HCT116 (cell line): Measurements from ENCODE around the gene MME. TPM values are rescaled to one million over a fixed set of nuclear protein-coding genes. Genes with fewer than 3 reads are reported as not detected.

Experiments used
- ATAC-seq: fragments of 200-7000 bp; cut with Tn5 transposase; 2 replicates; pipeline ENCODE4 v1.9.1; 2020; ENCODE audit warnings: mild to moderate bottlenecking, moderate library complexity
- BruUV-seq: library from RNA; stranded (reverse); fragments of 400-500 nt; replicated peaks from 2 replicates; lab custom pipeline; 2021; lab: Mats Ljungman, UMichigan
- CTCF ChIA-PET: fragments of 300-600 bp; sonication (Branson Sonifier 250); formaldehyde crosslinking; loops from one replicate; lab custom pipeline; 2021; ENCODE audit warnings: antibody characterized with exemption; lab: Charles Lee
- POLR2A ChIA-PET: fragments of 300-600, 350-600 bp; sonication (Branson Sonifier 250); formaldehyde crosslinking; loops from one replicate; lab custom pipeline; 2021; ENCODE audit warnings: antibody characterized with exemption; lab: Charles Lee
- RAD21 ChIA-PET, 2 experiments: fragments of 300-600 bp; sonication (Branson Sonifier 250); formaldehyde crosslinking; loops; one replicate each; lab custom pipeline; 2023; ENCODE audit warnings: low total read pairs in 2 of 2; ENCODE audit not compliant: uncharacterized antibody in 2 of 2, unreplicated experiment in 2 of 2, low non-redundant PET in 1 of 2; lab: Charles Lee
- DNase-seq: peaks from one replicate; pipeline ENCODE4 v3.0.0-alpha.2; 2010; ENCODE audit warnings: low read depth, low spot score
- H2AFZ ChIP-seq: fragments of 200-600 bp; shearing (Covaris generic), sonication (generic); 2 replicates; pipeline ENCODE4 v1.6.1; 2017; ENCODE audit warnings: low read depth, mixed run types, mixed read lengths, antibody characterized with exemption, low read length; ENCODE audit not compliant: poor library complexity, severe bottlenecking
- H3K27ac ChIP-seq: 2 replicates; pipeline ENCODE4 v1.5.1; 2012; ENCODE audit warnings: low read depth, low read length
- H3K27me3 ChIP-seq: fragments of 200-600 bp; sonication (generic); 2 replicates; pipeline ENCODE4 v1.6.1; 2016; ENCODE audit warnings: mixed run types, low read length, mixed read lengths; ENCODE audit not compliant: insufficient read depth
- H3K36me3 ChIP-seq, 2 experiments: fragments of 200-500 bp in 1 of 2; fragments of 200-600 bp in 1 of 2; sonication (Bioruptor generic) in 1 of 2; sonication (generic) in 1 of 2; 2 replicates each; pipeline versions ENCODE4 v1.5.1 to v1.6.1; 2014 to 2016; ENCODE audit warnings: low read length in 2 of 2, inconsistent platforms in 1 of 2, mixed read lengths in 1 of 2, mixed run types in 1 of 2; ENCODE audit not compliant: insufficient read depth in 2 of 2, control insufficient read depth in 1 of 2
- H3K4me1 ChIP-seq, 2 experiments: fragments of 200-600 bp in 1 of 2; sonication (generic) in 1 of 2; 2 replicates each; pipeline versions ENCODE4 v1.5.1 to v1.6.1; 2012 to 2017; ENCODE audit warnings: low read length in 2 of 2, inconsistent platforms in 1 of 2, mild to moderate bottlenecking in 1 of 2, mixed read lengths in 1 of 2, mixed run types in 1 of 2, moderate library complexity in 1 of 2; ENCODE audit not compliant: insufficient read depth in 2 of 2, control insufficient read depth in 1 of 2
- H3K4me2 ChIP-seq: fragments of 200-600 bp; sonication (generic); 2 replicates; pipeline ENCODE4 v1.6.1; 2017; ENCODE audit warnings: mixed run types, low read length, mixed read lengths
- H3K4me3 ChIP-seq, 2 experiments: fragments of 200-600 bp in 1 of 2; sonication (generic) in 1 of 2; replicated peaks in 1 of 2; 2 replicates each; pipeline ENCODE4 v1.5.1; 2011 to 2016; ENCODE audit warnings: low read length in 2 of 2, control low read depth in 1 of 2, low read depth in 1 of 2, mild to moderate bottlenecking in 1 of 2, mixed read lengths in 1 of 2, mixed run types in 1 of 2
- H3K79me2 ChIP-seq: fragments of 200-600 bp; sonication (generic); 2 replicates; pipeline ENCODE4 v1.6.1; 2017; ENCODE audit warnings: mild to moderate bottlenecking, mixed run types, low read length, moderate library complexity, mixed read lengths; ENCODE audit not compliant: insufficient read depth
- H3K9ac ChIP-seq: fragments of 200-600 bp; sonication (generic); 2 replicates; pipeline ENCODE4 v1.6.1; 2016; ENCODE audit warnings: low read length, mixed read lengths
- H3K9me2 ChIP-seq: fragments of 200-600 bp; sonication (generic), shearing (Covaris generic); 2 replicates; pipeline ENCODE4 v1.6.1; 2017; ENCODE audit warnings: mixed run types, mild to moderate bottlenecking, moderate library complexity; ENCODE audit not compliant: insufficient read depth
- H3K9me3 ChIP-seq, 2 experiments: fragments of 200-500 bp in 1 of 2; fragments of 200-600 bp in 1 of 2; sonication (Bioruptor generic) in 1 of 2; sonication (generic) in 1 of 2; 2 replicates each; pipeline ENCODE4 v1.6.1; 2014 to 2017; ENCODE audit warnings: low read length in 2 of 2, mixed read lengths in 2 of 2, inconsistent platforms in 1 of 2, low read depth in 1 of 2, mild to moderate bottlenecking in 1 of 2, mixed run types in 1 of 2, moderate library complexity in 1 of 2; ENCODE audit not compliant: control insufficient read depth in 1 of 2, insufficient read depth in 1 of 2
- H4K20me1 ChIP-seq: fragments of 200-600 bp; sonication (generic), shearing (Covaris generic); 2 replicates; pipeline ENCODE4 v1.6.1; 2017; ENCODE audit warnings: mixed run types, mild to moderate bottlenecking, moderate library complexity; ENCODE audit not compliant: insufficient read depth
- CBX3 ChIP-seq: IDR thresholded peaks from 2 replicates; pipeline ENCODE4 v1.6.1; 2012; ENCODE audit warnings: low read depth
- CEBPB ChIP-seq: IDR thresholded peaks from 2 replicates; pipeline ENCODE4 v1.6.1; 2012; ENCODE audit warnings: low read depth
- CTCF ChIP-seq, 3 experiments: fragments of 200-600 bp in 1 of 3; sonication (generic) in 1 of 3; IDR thresholded peaks in 2 of 3; conservative IDR thresholded peaks in 1 of 3; 2 replicates each; pipeline ENCODE4 v1.5.1; 2012 to 2017; ENCODE audit warnings: low read depth in 2 of 3, low read length in 2 of 3, antibody characterized with exemption in 1 of 3, borderline replicate concordance in 1 of 3, control low read depth in 1 of 3, mild to moderate bottlenecking in 1 of 3, mixed read lengths in 1 of 3, mixed run types in 1 of 3, moderate library complexity in 1 of 3; ENCODE audit not compliant: insufficient read depth in 1 of 3
- EGR1 ChIP-seq: IDR thresholded peaks from 2 replicates; pipeline ENCODE4 v1.6.1; 2012; ENCODE audit warnings: low read depth
- EZH2 ChIP-seq: fragments of 200-600 bp; sonication (generic); IDR thresholded peaks from 2 replicates; pipeline ENCODE4 v1.6.1; 2017; ENCODE audit warnings: antibody characterized with exemption, mixed run types
- EZH2phosphoT487 ChIP-seq: fragments of 200-600 bp; IDR thresholded peaks from 2 replicates; pipeline ENCODE4 v1.6.1; 2018; ENCODE audit warnings: antibody characterized with exemption, borderline replicate concordance
- FOSL1 ChIP-seq: IDR thresholded peaks from 2 replicates; pipeline ENCODE4 v1.6.1; 2012; ENCODE audit warnings: low read depth
- JUND ChIP-seq: IDR thresholded peaks from 2 replicates; pipeline ENCODE4 v1.6.1; 2012
- MAX ChIP-seq: IDR thresholded peaks from 2 replicates; pipeline ENCODE4 v1.6.1; 2012
- POLR2AphosphoS5 ChIP-seq: IDR thresholded peaks from 2 replicates; pipeline ENCODE4 v1.6.1; 2011; ENCODE audit warnings: mild to moderate bottlenecking, low read depth, low read length, moderate library complexity
- RAD21 ChIP-seq: IDR thresholded peaks from 2 replicates; pipeline ENCODE4 v1.6.1; 2012; ENCODE audit warnings: low read depth, mild to moderate bottlenecking
- REST ChIP-seq: IDR thresholded peaks from 2 replicates; pipeline ENCODE4 v1.6.1; 2012; ENCODE audit warnings: low read depth
- SIN3A ChIP-seq: IDR thresholded peaks from 2 replicates; pipeline ENCODE4 v1.6.1; 2012; ENCODE audit warnings: low read depth
- SP1 ChIP-seq: IDR thresholded peaks from 2 replicates; pipeline ENCODE4 v1.6.1; 2012; ENCODE audit warnings: low read depth
- TCF7L2 ChIP-seq: IDR thresholded peaks from 2 replicates; pipeline ENCODE4 v1.7.0; 2011; ENCODE audit warnings: borderline replicate concordance, inconsistent platforms; ENCODE audit not compliant: insufficient read depth, insufficient read length; ENCODE audit errors: extremely low read depth
- YY1 ChIP-seq: IDR thresholded peaks from 2 replicates; pipeline ENCODE4 v1.6.1; 2011; ENCODE audit warnings: low read length, low read depth, moderate library complexity, mild to moderate bottlenecking; ENCODE audit not compliant: insufficient replicate concordance; ENCODE audit errors: extremely low read depth
- ZFX ChIP-seq: fragments of 450-650 bp; IDR thresholded peaks from 2 replicates; pipeline ENCODE4 v1.6.1; 2017
- ZNF274 ChIP-seq: fragments of 200-500 bp; sonication (Bioruptor generic); IDR thresholded peaks from 2 replicates; pipeline ENCODE4 v1.6.1; 2014; ENCODE audit warnings: mild to moderate bottlenecking, low read depth, low read length, inconsistent platforms
- intact Hi-C: fragments of 100-400 bp; cut with micrococcal nuclease; formaldehyde crosslinking; loops from 2 replicates; pipeline ENCODE4 v1.10.0; 2022
- total RNA-seq: library from RNA; stranded (reverse); gene quantifications from one replicate; pipeline ENCODE4 v1.2.1, GENCODE V29; 2021; ENCODE audit not compliant: unreplicated experiment

The MME gene
- total RNA-seq, 1 experiment from 2014 or later, result 0.34 TPM

GRCh38 chr3:155101398-155101797 is 21.3 kb downstream of the MME start:
- ChIA-PET POLR2A (no interaction called here), RAD21 (no interaction called here), CTCF (no interaction called here)
- H3K27me3 ChIP-seq, result no peaks in the 10 kb centered on the region
- H2AFZ ChIP-seq, result no peak overlapping the region
- intact Hi-C loops, result no loop called here
- no peaks in the 10 kb centered on the region for H3K36me3 ChIP-seq
- ATAC-seq, result no peak
- no peak for TF ChIP-seq CTCF (IDR thresholded peaks at IDR 0.05 in 2 of 3, conservative IDR thresholded peaks at IDR 0.05 in 1 of 3; ENCODE audit: borderline replicate concordance in 1 of 3, insufficient read depth in 1 of 3, low read depth in 2 of 3, low read length in 2 of 3)
- no peak for TF ChIP-seq CEBPB
- TF ChIP-seq JUND, result no peak
- no peak for TF ChIP-seq MAX
- TF ChIP-seq EZH2, result no peak
- no peak for TF ChIP-seq POLR2AphosphoS5
- no peak for TF ChIP-seq YY1
- TF ChIP-seq SP1, result no peak
- no peak for TF ChIP-seq CBX3
- no peaks in the 10 kb centered on the region for H3K79me2 ChIP-seq
- no peak for DNase-seq
- H4K20me1 ChIP-seq, result no peaks in the 10 kb centered on the region
- H3K4me1 ChIP-seq, result peaks cover 0 to 9% of the 10 kb centered on the region in 2 experiments; a peak in 1 of 4 replicates
- H3K27ac ChIP-seq, result no peak overlapping the region
- H3K9me3 ChIP-seq, result no peaks in the 10 kb centered on the region
- no peaks in the 10 kb centered on the region for H3K9me2 ChIP-seq
- no peak overlapping the region for H3K9ac ChIP-seq
- H3K4me2 ChIP-seq, result no peak overlapping the region
- BruUV-seq, result no TSS peak
- no peak overlapping the region for H3K4me3 ChIP-seq

GRCh38 chr3:155102329-155102728 is 22.2 kb downstream of the MME start:
- intact Hi-C loops, result no loop called here
- POLR2A ChIA-PET, result no interaction called here
- BruUV-seq, result no TSS peak
- TF ChIP-seq POLR2AphosphoS5 (no peak), FOSL1 (no peak), REST (no peak), RAD21 (no peak), ZFX (no peak), ZNF274 (no peak), EGR1 (no peak), TCF7L2 (no peak), SIN3A (no peak), EZH2phosphoT487 (no peak), MAX (no peak)

More at GRCh38 chr3:155102329-155102728, 22.2 kb downstream of the MME start:
- Histone ChIP-seq H3K4me2 (no peak overlapping the region), H3K27me3 (no peaks in the 10 kb centered on the region), H3K9me2 (no peaks in the 10 kb centered on the region), H3K4me1 (peaks cover 0 to 9% of the 10 kb centered on the region in 2 experiments; a peak in 1 of 4 replicates), H3K9me3 (no peaks in the 10 kb centered on the region), H3K36me3 (no peaks in the 10 kb centered on the region), H2AFZ (no peak overlapping the region), H3K4me3 (no peak overlapping the region), H3K9ac (no peak overlapping the region), H4K20me1 (no peaks in the 10 kb centered on the region), H3K27ac (no peak overlapping the region), H3K79me2 (no peaks in the 10 kb centered on the region)
- ChIA-PET CTCF (no interaction called here), RAD21 (no interaction called here)
- DNase-seq (no peak), ATAC-seq (no peak)
